ENCODE results near the gene RCOR2. TPM values are rescaled to one million over a fixed set of nuclear protein-coding genes. Genes with fewer than 3 reads are reported as not detected.

RCOR2 gene
- total and polyA plus RNA-seq, 2 of the 4 experiments (the other 2 are of a cell fraction): 0.90 to 2.0 TPM

DNA sequence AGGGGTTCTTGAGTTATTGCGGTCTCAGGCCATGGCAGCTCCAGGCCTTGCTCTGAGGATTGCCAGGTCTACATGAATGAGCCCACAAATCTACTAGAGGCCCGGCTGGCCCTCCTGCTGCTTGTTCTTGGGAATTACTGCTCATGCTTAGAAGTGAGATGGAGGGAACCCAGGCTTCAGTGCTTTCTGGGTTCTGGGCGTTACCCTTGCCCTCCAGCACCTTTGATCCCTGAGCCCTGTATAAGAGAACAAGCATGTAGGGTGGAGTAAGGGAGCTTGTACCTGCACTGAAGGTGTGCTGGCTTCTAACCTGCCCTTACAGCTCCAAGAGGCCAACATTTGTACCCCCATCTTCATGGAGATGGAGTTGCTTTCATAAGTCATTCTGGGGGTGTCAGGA, 25.8 kb upstream of the RCOR2 start:
- H3K18ac ChIP-seq (ENCODE audit: low read depth, low read length): no peak overlapping the region
- no peak overlapping the region for H3K4me3 ChIP-seq (ENCODE audit: insufficient read depth, low read depth, low read length)
- H4K5ac ChIP-seq (ENCODE audit: low read depth, low read length): no peak overlapping the region
- no peak overlapping the region for H4K8ac ChIP-seq (ENCODE audit: low read depth in 2 of 2, low read length in 2 of 2)
- no peak overlapping the region for H4K91ac ChIP-seq (ENCODE audit: insufficient read depth, low read depth, low read length)
- in situ Hi-C loops (cut with MboI; ENCODE audit: low sequenced_read_pairs) (loop anchor here (10.0 to 25.0 kb wide), 2 partner anchors 178 to 456 kb away; partner anchors contain the start of genes PLAAT5 and ZFTA), dilution Hi-C loops (cut with HindIII; ENCODE audit: low sequenced_read_pairs, unreplicated experiment) (no loop called here), intact Hi-C loops (cut with micrococcal nuclease) (no loop called here)
- BruUV-seq (replicated peaks): no TSS peak
- no peak overlapping the region for H3K4me2 ChIP-seq (ENCODE audit: low read depth, low read length)
- H2AK9ac ChIP-seq (replicated peaks; ENCODE audit: low read depth, low read length, poor library complexity): no peak overlapping the region
- no peak overlapping the region for H3K27ac ChIP-seq (ENCODE audit: insufficient read depth, low read length)
- WGBS, 2 experiments (ENCODE audit: extremely low coverage in 2 of 2, insufficient read length in 1 of 2): 100% methylated on average over 1 of the region's 3 CpGs; no CpG with 5 or more reads in 1 of the 2 experiments
- no peak for DNase-seq
- no peak overlapping the region for H2BK120ac ChIP-seq (ENCODE audit: low read depth, low read length)
- peaks cover 7% of the 10 kb centered on the region for H3K36me3 ChIP-seq (ENCODE audit: control insufficient read depth, insufficient read depth, low read length)
- H3K79me1 ChIP-seq (ENCODE audit: low read depth in 1 of 2, low read length in 2 of 2): peaks cover 32 to 64% of the 10 kb centered on the region in 2 experiments
- H3K4me1 ChIP-seq (ENCODE audit: control insufficient read depth, insufficient read depth, low read length): peaks cover 6% of the 10 kb centered on the region; the same call in 1 of the 2 replicates
- no peak overlapping the region for H3K4ac ChIP-seq (ENCODE audit: low read depth, low read length)
- H3K23ac ChIP-seq (ENCODE audit: low read depth, low read length): no peak overlapping the region
- no peak for ATAC-seq (ENCODE audit: low read depth)
- no peaks in the 10 kb centered on the region; the same call in 1 of the 2 replicates for H3K9me1 ChIP-seq (ENCODE audit: insufficient read depth, low read length)
- POLR2A ChIA-PET (ENCODE audit: unreplicated experiment): no interaction called here
- no peak overlapping the region for H3K56ac ChIP-seq (ENCODE audit: extremely low read depth, insufficient read depth, low read length)
- peaks cover 6% of the 10 kb centered on the region for H4K20me1 ChIP-seq (ENCODE audit: insufficient read depth, low read length)
- no peak overlapping the region for H2AK5ac ChIP-seq (ENCODE audit: low read depth, low read length)
- no peak overlapping the region for H2BK20ac ChIP-seq (ENCODE audit: low read depth, low read length)
- no peaks in the 10 kb centered on the region for H3K27me3 ChIP-seq (ENCODE audit: control insufficient read depth, insufficient read depth, low read length)
- no peak overlapping the region for H3K14ac ChIP-seq (replicated peaks; ENCODE audit: low read depth, low read length)
- no peak overlapping the region for H2BK5ac ChIP-seq (ENCODE audit: low read depth, low read length, poor library complexity, severe bottlenecking)
- TF ChIP-seq FOS (IDR thresholded peaks at IDR 0.05; ENCODE audit: low read depth, low read length) (no peak), RAD21 (IDR thresholded peaks at IDR 0.05; ENCODE audit: low read length) (no peak)
- no peaks in the 10 kb centered on the region for H3K9me3 ChIP-seq (ENCODE audit: control insufficient read depth, insufficient read depth, low read length)
- H2BK15ac ChIP-seq (ENCODE audit: low read depth, low read length): no peak overlapping the region
- no peak overlapping the region for H2AFZ ChIP-seq (replicated peaks; ENCODE audit: low read length, poor library complexity)
- CTCF ChIA-PET: no interaction called here
- no peak overlapping the region for H3K9ac ChIP-seq (ENCODE audit: low read depth, low read length)
